ENCODE data around the gene RDH12. TPM values are rescaled to one million over a fixed set of nuclear protein-coding genes. Genes with fewer than 3 reads are reported as not detected.
"Not testable (repeated sequence)": the region's sequence is repeated elsewhere in the genome, so short reads cannot be mapped to it uniquely, and the experiment has no call there.

RDH12 gene
- not detected in 2 replicates for total RNA-seq (2014; rRNA removed; shearing (Covaris generic))
- polyA plus RNA-seq (2014; cell fraction: nucleus; rRNA removed), result 0.43 TPM in 1 of 2 replicates, not detected in the other

GRCh38 chr14:67701492-67701891 lies at the start of gene RDH12:
Gene RDH12 (plus strand): TSS chr14:67701886. CDS start chr14:67722643, 20,757 bp downstream.
- DNase-seq (ENCODE audit: extremely low read depth, low read depth), result not testable (repeated sequence)

GRCh38 chr14:67652189-67652588 lies 49.5 kb upstream of the RDH12 start:
- no peak for DNase-seq (ENCODE audit: extremely low read depth, low read depth)

DNA sequence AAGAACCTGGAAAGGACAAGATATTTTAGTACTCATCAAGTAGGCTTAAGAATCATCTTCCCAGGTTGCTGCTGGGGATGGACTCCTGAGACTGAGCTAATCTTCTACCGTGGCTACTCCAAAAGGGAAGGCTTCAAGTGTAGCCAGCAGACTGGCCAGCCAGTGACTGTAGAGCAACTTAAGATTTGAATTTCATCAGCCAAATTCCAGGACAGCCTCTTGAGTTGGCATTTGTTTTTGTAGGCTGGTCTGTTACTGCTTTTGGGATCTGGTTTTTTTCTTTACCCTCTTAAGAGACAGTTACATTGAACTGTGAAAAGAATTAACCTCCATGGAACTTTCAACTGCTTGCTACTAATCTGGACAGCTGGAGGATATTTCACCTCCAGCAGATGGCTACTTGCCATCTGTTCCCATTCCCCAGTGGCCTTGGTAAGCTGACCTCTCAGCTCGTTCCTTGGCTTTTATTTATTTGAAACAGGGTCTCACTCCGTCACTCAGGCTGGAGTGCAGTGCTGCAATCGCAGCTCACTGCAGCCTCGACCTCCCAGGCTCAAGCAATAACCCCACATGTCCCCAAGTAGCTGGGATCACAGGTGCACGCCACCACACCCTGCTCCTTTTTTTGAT lies 47.9 kb upstream of the RDH12 start:
- no peak for DNase-seq (ENCODE audit: extremely low read depth, low read depth)

GRCh38 chr14:67663633-67664032 lies 38.1 kb upstream of the RDH12 start:
- DNase-seq (ENCODE audit: extremely low read depth, low read depth), result no peak

GRCh38 chr14:67665868-67666267 lies 35.8 kb upstream of the RDH12 start:
- DNase-seq (ENCODE audit: extremely low read depth, low read depth), result no peak

DNA sequence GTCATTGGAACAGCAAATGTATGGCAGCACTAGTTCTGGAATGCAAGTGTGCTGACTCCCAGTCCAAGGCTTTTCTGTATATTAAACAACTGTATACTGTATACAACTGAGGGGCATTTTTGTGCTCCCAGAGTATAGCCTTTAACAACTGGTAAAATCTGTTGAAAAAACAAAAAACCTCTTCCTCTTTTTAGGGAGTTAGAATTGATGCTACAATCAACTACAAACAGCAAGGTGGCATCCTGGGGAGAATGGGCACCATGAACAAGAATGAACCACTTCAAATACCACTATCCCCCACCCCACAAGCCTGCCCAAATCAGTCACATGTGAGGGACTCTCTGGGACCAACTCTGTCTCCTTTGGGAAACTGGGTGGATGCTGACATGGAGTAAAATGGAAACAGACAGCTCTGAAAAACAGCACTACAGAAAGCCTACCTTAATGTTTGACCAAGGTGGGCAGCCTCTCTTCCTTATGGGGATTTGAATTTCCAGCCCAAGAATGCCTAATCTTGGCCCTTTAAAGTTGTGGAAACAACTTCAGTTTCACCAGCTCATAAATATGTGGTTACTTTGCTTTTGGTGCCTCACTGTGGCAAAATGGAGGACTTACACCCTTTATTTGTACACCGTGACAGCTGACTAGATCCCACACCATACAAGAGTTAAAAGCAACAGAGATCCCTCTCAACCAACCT lies 34.8 kb upstream of the RDH12 start:
- DNase-seq (ENCODE audit: extremely low read depth, low read depth), result peak; percentile 56

GRCh38 chr14:67668559-67668958 lies 33.1 kb upstream of the RDH12 start:
- DNase-seq (ENCODE audit: extremely low read depth, low read depth), result no peak

DNA sequence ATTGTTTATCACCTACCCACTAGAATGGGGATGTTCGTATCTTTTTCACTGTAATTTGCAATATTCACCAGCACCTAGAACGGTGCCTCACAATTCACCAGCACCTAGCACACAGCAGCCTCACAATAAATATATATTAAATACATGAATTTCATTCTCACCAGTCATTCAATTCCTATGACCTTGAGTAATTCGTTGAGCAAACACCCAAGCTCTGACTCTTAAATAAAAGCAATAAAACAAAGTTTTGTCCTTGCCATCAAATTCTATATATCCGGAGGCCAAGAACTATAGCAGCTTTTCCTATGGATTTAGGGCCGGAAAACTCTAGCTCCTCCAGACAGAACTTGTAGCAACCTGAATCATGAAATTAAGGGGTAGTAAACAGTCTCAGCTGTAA lies 28.2 kb upstream of the RDH12 start:
- DNase-seq (ENCODE audit: extremely low read depth, low read depth), result no peak

GRCh38 chr14:67674139-67674479 lies 27.6 kb upstream of the RDH12 start:
- peak; percentile 60 for DNase-seq (ENCODE audit: extremely low read depth, low read depth)

GRCh38 chr14:67674480-67675218 lies 27.0 kb upstream of the RDH12 start, which contains the start of gene VTI1B:
Gene VTI1B (minus strand): TSS chr14:67674632. CDS start chr14:67674489, 143 bp downstream.
- DNase-seq (ENCODE audit: extremely low read depth, low read depth), result peak; percentile 62

DNA sequence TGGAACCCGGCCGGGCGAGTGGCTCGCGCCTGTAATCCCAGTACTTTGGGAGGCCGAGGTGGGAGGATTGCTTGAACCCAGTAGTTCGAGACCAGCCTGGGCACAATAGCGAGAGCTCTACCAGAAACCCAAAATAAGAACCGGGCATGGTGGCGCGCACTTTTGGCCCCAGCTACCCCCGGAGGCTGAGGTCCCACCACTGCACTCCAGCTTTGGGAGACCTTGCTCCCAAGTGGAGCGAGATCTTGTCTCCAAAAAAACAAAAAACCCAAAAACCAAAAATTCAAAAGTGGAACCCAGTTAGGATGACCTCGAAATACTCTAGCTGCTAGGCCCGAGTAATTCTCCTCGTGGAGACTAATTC lies 26.5 kb upstream of the RDH12 start:
- no peak for DNase-seq (ENCODE audit: extremely low read depth, low read depth)

GRCh38 chr14:67679006-67679405 lies 22.7 kb upstream of the RDH12 start:
- DNase-seq (ENCODE audit: extremely low read depth, low read depth), result no peak

- no peak for DNase-seq (ENCODE audit: extremely low read depth, low read depth)
Observed at GRCh38 chr14:67680121-67680602, 21.5 kb upstream of the RDH12 start.

- no peak for DNase-seq (ENCODE audit: extremely low read depth, low read depth)
Observed at GRCh38 chr14:67680941-67681340, 20.7 kb upstream of the RDH12 start.

- DNase-seq (ENCODE audit: extremely low read depth, low read depth), result no peak
Observed at GRCh38 chr14:67683842-67684241, 17.8 kb upstream of the RDH12 start.

DNA sequence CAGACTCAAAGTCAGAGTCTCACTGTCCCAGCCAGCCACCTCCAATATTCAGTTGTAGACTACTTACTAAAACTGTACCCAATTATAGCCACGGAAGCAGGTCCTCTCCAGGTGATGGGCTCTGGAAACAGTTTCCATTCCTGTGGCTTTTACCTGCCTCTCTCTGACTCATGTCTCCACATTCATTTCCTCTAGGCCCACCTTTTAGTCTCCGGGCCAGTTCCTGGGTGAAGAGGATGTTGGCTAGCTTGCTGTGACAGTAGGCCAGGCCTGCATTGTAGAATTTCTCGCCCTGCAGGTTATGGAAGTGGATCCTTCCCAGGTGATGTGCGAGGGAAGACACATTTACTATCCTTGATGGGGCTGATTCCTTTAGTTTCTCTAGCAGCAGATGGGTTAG lies 11.7 kb upstream of the RDH12 start:
- no peak for DNase-seq (ENCODE audit: extremely low read depth, low read depth)

DNA sequence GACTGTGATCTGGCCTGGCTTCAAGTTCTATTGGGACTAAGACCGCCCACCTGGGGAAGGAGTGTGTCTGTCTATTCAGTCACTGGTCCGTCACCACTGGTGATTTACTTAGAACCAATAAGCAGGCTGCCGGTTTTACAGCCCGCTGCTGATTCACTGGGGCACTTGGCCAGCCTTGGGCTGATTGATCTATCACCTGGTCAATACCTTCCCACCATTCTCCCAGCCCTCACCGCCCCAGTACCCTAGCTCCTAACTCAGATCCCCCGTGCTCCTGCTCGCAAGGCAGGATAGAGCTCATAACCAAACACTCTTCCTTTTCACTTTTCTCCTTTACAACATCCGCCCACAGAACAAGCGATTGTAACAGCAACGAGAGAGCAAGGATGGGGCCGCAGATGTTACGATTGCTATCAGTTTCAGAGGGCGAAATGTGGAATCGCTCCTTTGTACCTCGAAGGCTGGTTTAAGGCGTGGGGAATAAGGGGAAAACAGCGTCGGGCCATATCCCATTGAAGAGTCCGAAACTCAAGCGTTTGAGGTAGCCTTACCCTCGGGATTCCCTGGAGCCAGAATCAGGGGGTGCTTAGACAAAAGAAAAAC lies 6.8 kb upstream of the RDH12 start:
- peak; percentile 71 for DNase-seq (ENCODE audit: extremely low read depth, low read depth)

DNA sequence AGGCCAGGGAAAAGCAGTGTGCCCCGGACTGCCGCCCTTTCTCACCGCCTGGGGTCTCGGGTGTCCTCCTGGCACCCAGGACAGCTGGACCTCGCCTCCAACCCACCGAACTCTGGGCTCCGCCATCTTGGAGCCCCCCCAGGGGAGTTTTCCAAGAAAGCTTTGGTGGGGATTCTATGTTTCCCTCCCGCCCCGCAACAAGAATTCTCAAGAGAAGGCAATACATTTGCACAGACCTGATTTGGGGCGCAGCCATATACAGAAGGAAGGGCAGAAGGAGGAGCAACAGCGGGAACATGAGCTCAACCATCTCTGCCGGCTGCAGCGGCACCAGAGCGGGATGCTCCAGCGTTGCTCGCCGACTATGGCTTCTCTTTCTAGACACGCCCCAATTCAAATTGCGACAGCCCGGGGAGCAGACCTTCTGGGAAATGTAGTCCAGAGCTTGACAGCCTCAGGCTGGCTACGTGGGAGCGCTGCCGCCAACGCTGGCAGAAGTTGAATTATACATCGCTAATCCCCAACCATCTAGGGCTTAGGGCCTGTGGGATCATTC lies 6.2 kb upstream of the RDH12 start, which contains the start of gene RDH11:
Gene RDH11, minus strand, starts transcription at position 371 of the 556 bp plus-strand sequence. Its CDS starts 61 bp downstream, at position 310.
- DNase-seq (ENCODE audit: extremely low read depth, low read depth), result peak; percentile 91

- no peak for DNase-seq (ENCODE audit: extremely low read depth, low read depth)
Observed at GRCh38 chr14:67697006-67697405, 4.7 kb upstream of the RDH12 start.

DNA sequence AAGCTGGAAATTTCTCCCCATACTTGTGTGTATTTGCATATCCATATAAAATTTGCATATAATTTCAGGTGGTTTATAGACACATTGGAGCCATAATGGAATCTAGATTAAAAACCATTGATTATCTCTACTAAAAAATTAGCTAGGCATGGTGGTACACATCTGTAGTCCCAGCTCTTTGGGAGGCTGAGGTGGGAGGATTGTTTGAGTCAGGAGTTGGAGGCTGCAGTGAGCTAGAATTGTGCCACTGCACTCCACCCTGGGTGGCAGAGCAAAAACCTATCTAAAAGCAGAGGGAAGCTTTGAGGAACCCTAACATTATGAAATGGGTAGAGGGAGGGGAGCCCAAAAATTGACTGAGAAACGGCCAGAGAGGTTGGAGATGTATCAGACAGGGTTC lies 3.5 kb upstream of the RDH12 start:
- no peak for DNase-seq (ENCODE audit: extremely low read depth, low read depth)

GRCh38 chr14:67703997-67704396 lies 2.3 kb downstream of the RDH12 start:
- DNase-seq (ENCODE audit: extremely low read depth, low read depth), result no peak

Data from NCI-H460 (cell line).